Esophagus squamous epithelium (tissue), 5 donors: ENCODE measurements around the gene MMP8. TPM values are rescaled to one million over a fixed set of nuclear protein-coding genes. Genes with fewer than 3 reads are reported as not detected.
"Not testable (repeated sequence)": the region's sequence is repeated elsewhere in the genome, so short reads cannot be mapped to it uniquely, and the experiment has no call there.

Experiments used
- DNase-seq: peaks from one replicate; lab custom pipeline; 2025; lab: John Stamatoyannopoulos, UW
- H3K27ac ChIP-seq, 4 donors: fragments of 200-600 bp; sonication (generic); one replicate each; pipeline ENCODE4 v1.5.1; 2016 to 2019; ENCODE audit warnings: mild to moderate bottlenecking in 1 of 4
- H3K27me3 ChIP-seq, 4 donors: fragments of 200-600 bp; sonication (generic); 1 replicate in 3 of 4; 2 replicates in 1 of 4; pipeline versions ENCODE4 v1.5.1 to v1.6.0; 2017 to 2021; ENCODE audit warnings: antibody characterized with exemption in 1 of 4
- H3K36me3 ChIP-seq, 3 donors: fragments of 200-600 bp; sonication (generic); one replicate each; pipeline ENCODE4 v1.5.1; 2016 to 2019
- H3K4me1 ChIP-seq, 3 donors: fragments of 200-600 bp; sonication (generic); one replicate each; pipeline ENCODE4 v1.5.1; 2017 to 2019
- H3K4me3 ChIP-seq, 4 donors: fragments of 200-600 bp; sonication (generic); 1 replicate in 3 of 4; 2 replicates in 1 of 4; pipeline ENCODE4 v1.5.1; 2016 to 2019; ENCODE audit warnings: mild to moderate bottlenecking in 2 of 4, moderate library complexity in 1 of 4
- H3K9me3 ChIP-seq, 3 donors: fragments of 200-600 bp; sonication (generic); one replicate each; pipeline ENCODE4 v1.5.1; 2016 to 2019
- CTCF ChIP-seq, 6 experiments: fragments of 450-650 bp in 4 of 6; fragments of 200-600 bp in 2 of 6; sonication (generic) in 2 of 6; IDR thresholded peaks; one replicate each; pipeline ENCODE4 v1.5.1; 2016 to 2019; ENCODE audit warnings: antibody characterized with exemption in 6 of 6, mild to moderate bottlenecking in 4 of 6, moderate library complexity in 4 of 6
- POLR2A ChIP-seq, 4 donors: fragments of 450-650 bp; IDR thresholded peaks; one replicate each; pipeline ENCODE4 v1.6.1; 2017; ENCODE audit warnings: antibody characterized with exemption in 4 of 4, mild to moderate bottlenecking in 4 of 4, moderate library complexity in 3 of 4
- WGBS, 2 donors: methylation state at CpG; one replicate each; pipeline ENCODE4 v1.1.5; 2018; 5-methylcytosine and 5-hydroxymethylcytosine counted together
- intact Hi-C: fragments of 100-400 bp; cut with DNase I; formaldehyde crosslinking; loops from one replicate; pipeline ENCODE4 v1.15.0; 2022
- total RNA-seq, 4 donors: library from RNA; depleted of rRNA; stranded (reverse); fragments of >200 nt; gene quantifications; one replicate each; pipeline ENCODE4 v1.1.0, GENCODE V29; 2016
- donor health status: DM: yes; HTN: yes; CAD: no.

MMP8 gene
- total RNA-seq, 4 donors from 2014 or later, result not detected

- intact Hi-C loops, result loop anchor here (10.0 kb wide), 1 partner anchor 210 kb away; no protein-coding TSS in a partner anchor
Observed at GRCh38 chr11:102734650-102735049, 9.9 kb upstream of the MMP8 start.

GRCh38 chr11:102733232-102733875, 8.6 kb upstream of the MMP8 start:
- Histone ChIP-seq H3K9me3 (no peaks in the 10 kb centered on the region), H3K27me3 (no peaks in the 10 kb centered on the region), H3K4me1 (no peaks in the 10 kb centered on the region), H3K36me3 (no peaks in the 10 kb centered on the region), H3K4me3 (no peak overlapping the region), H3K27ac (no peak overlapping the region)
- intact Hi-C loops, result loop anchor here (10.0 kb wide), 1 partner anchor 211 kb away; no protein-coding TSS in a partner anchor
- TF ChIP-seq POLR2A (IDR thresholded peaks at IDR 0.05) (no peak), CTCF (IDR thresholded peaks at IDR 0.05) (peak in 5 of 6 experiments; percentile 57 to 88 (median 68))
- no peak for DNase-seq
- 44 to 61% methylated on average over 8 of the region's 8 CpGs for WGBS, 2 donors

More at GRCh38 chr11:102734650-102735049, 9.9 kb upstream of the MMP8 start:
- no peak for DNase-seq
- Histone ChIP-seq H3K27me3 (no peaks in the 10 kb centered on the region), H3K36me3 (no peaks in the 10 kb centered on the region), H3K27ac (no peak overlapping the region), H3K4me3 (no peak overlapping the region), H3K4me1 (no peaks in the 10 kb centered on the region), H3K9me3 (no peaks in the 10 kb centered on the region)
- TF ChIP-seq CTCF (IDR thresholded peaks at IDR 0.05), result peak in 1 of 6 experiments; percentile 10
- no peak for TF ChIP-seq POLR2A (IDR thresholded peaks at IDR 0.05)

- not testable (repeated sequence) for H3K4me3 ChIP-seq, H3K36me3 ChIP-seq, H3K27ac ChIP-seq, H3K27me3 ChIP-seq, DNase-seq, H3K9me3 ChIP-seq, H3K4me1 ChIP-seq
- 25 to 63% methylated on average over 5 to 8 of the region's 8 CpGs for WGBS, 2 donors
- intact Hi-C loops, result loop anchor here (10.0 kb wide), 1 partner anchor 214 kb away; no protein-coding TSS in a partner anchor
Observed at GRCh38 chr11:102730944-102731343, 6.2 kb upstream of the MMP8 start.

- no peak for DNase-seq
- Histone ChIP-seq H3K36me3 (no peaks in the 10 kb centered on the region), H3K4me3 (no peak overlapping the region), H3K27ac (no peak overlapping the region), H3K9me3 (no peaks in the 10 kb centered on the region), H3K4me1 (no peaks in the 10 kb centered on the region), H3K27me3 (no peaks in the 10 kb centered on the region)
- intact Hi-C loops, result loop anchor here (10.0 kb wide), 1 partner anchor 215 kb away; no protein-coding TSS in a partner anchor
- 59 to 63% methylated on average over 9 of the region's 9 CpGs for WGBS, 2 donors
- TF ChIP-seq POLR2A (IDR thresholded peaks at IDR 0.05) (no peak), CTCF (IDR thresholded peaks at IDR 0.05) (no peak)
Observed at GRCh38 chr11:102729849-102730815, 5.4 kb upstream of the MMP8 start.

GRCh38 chr11:102727890-102728289, 3.1 kb upstream of the MMP8 start:
- no peak for DNase-seq
- Histone ChIP-seq H3K9me3 (no peaks in the 10 kb centered on the region), H3K36me3 (no peaks in the 10 kb centered on the region), H3K4me3 (no peak overlapping the region), H3K27me3 (no peaks in the 10 kb centered on the region), H3K27ac (no peak overlapping the region), H3K4me1 (no peaks in the 10 kb centered on the region)
- WGBS, 2 donors, result 66 to 88% methylated on average over 2 of the region's 2 CpGs
- no peak for TF ChIP-seq POLR2A (IDR thresholded peaks at IDR 0.05)
- no peak for TF ChIP-seq CTCF (IDR thresholded peaks at IDR 0.05)
- intact Hi-C loops, result no loop called here
